Activated CD4-positive, CD25-positive, alpha-beta regulatory T cell treated with anti-CD3 and anti-CD28 coated beads, Interleukin-2, amount 50 U/mL, for 16 hours (primary cell): ENCODE measurements around the gene PSEN2.
"Not testable (repeated sequence)": the region's sequence is repeated elsewhere in the genome, so short reads cannot be mapped to it uniquely, and the experiment has no call there.

Source experiments
- DNase-seq: peaks from one replicate; pipeline ENCODE4 v3.0.0-alpha.2; 2020; ENCODE audit warnings: low read depth, low spot score

Gene PSEN2

DNA sequence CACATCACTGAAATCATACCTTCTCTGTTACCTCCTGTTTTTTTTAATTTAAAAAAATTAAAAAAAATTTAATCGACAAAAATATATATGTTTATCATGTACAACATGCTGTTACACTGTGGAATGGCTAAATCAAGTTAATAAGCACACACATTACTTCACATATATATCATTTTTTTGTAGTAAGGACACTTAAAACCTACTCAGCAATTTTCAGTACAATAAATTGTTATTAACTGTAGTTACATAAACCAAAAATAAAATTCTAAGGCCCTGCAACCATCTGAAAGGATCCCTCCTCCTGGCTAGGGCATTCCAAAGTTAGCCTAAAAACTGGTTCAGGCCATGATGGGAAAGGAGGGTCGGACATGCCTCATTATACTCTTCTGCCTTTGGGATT, 46.1 kb downstream of the PSEN2 start:
- no peak for DNase-seq

DNA sequence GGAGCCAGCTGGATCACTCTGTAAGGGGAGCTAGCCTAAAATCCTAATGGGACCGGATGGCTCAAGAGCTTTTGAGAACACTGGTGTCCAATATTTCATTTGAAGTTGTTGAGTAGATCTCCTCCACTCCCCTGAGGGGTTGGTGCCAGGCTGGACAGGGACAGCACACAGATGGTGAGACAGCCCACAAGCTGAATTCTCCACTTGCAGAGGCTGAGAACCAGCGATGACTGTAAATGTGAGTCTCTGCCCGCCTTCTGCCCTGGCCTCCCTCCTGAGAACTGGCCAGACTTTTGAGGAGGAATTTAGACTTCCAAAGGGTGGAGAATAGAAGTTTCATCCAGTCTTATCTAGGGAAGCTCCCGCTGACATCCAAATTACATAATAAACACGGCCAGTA, 49.2 kb downstream of the PSEN2 start:
- no peak for DNase-seq

DNA sequence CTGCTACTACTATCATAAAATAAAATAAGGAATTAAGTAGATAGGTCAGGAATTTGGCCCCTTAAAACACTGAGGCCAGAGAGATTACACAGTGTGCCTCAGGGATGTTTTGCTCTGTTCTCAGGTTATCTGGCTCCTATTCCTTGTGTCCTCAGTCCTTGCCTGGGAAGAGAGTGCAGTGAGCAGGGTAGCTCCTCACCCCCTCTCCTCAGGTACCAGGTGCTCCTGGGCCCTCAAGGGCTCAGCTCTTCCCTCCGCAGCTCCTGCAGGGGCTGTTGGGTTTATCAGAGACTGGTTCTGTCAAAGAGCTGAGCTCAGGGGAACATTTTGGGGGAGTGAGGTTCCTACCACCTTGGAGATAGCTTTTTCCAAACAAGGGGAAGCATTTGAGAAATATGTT, 49.6 kb downstream of the PSEN2 start:
- no peak for DNase-seq

DNA sequence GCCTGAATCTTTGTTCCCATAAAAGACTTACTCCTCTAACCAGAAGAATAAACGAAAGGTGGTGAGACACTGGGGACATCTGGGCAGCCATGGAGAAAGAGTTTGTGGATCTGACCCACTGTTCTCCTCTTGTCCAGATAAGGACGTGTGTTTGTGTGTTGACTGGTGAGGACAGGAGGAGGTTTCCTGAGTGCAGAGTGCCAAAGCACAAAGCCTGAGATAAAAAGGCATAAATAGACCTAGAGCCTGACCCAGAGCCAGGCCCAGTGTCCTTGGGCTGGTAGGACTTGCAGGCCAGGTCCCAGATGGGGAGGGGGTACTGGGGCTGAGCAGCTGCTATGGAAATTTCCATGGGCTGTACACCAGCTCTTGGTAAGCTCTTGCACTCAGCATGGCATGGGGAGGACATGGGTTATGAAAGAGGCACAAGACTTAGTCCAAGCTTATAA, 50.1 kb downstream of the PSEN2 start:
- DNase-seq: no peak

DNA sequence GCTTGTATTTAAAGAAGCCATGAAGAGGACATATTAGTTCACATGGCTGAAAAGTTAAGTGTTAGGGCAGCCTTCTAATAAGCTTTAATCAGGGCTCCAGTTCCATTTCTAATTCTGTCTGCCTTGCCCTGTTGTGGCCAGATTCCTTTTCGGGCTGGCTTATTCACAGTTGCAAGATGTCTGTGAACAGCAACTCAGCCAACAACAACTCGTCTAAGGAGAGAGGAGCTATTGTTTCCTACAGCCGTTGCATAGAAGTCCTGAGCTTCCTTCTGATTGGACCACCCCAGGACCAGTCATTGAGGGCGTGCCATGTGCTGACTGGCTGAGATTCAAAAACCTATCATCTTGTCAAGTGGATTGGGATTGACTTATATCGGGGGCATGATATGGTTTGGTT, 51.1 kb downstream of the PSEN2 start:
- DNase-seq: no peak

DNA sequence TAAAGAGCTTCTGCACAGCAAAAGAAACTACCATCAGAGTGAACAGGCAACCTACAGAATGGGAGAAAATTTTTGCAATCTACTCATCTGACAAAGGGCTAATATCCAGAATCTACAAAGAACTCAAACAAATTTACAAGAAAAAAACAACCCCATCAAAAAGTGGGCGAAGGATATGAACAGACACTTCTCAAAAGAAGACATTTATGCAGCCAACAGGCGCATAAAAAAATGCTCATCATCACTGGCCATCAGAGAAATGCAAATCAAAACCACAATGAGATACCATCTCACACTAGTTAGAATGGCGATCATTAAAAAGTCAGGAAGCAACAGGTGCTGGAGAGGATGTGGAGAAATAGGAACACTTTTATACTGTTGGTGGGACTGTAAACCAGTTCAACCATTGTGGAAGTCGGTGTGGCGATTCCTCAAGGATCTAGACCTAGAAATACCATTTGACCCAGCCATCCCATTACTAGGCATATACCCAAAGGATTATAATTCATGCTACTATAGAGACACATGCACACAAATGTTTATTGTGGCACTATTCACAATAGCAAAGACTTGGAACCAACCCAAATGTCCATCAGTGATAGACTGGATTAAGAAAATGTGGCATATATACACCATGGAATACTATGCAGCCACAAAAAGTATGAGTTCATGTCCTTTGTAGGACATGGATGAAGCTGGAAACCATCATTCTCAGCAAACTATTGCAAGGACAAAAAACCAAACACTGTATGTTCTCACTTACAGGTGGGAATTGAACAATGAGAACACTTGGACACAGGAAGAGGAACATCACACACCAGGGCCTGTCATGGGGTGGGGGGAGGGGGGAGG, 59.1 kb downstream of the PSEN2 start:
- not testable (repeated sequence) for DNase-seq

DNA sequence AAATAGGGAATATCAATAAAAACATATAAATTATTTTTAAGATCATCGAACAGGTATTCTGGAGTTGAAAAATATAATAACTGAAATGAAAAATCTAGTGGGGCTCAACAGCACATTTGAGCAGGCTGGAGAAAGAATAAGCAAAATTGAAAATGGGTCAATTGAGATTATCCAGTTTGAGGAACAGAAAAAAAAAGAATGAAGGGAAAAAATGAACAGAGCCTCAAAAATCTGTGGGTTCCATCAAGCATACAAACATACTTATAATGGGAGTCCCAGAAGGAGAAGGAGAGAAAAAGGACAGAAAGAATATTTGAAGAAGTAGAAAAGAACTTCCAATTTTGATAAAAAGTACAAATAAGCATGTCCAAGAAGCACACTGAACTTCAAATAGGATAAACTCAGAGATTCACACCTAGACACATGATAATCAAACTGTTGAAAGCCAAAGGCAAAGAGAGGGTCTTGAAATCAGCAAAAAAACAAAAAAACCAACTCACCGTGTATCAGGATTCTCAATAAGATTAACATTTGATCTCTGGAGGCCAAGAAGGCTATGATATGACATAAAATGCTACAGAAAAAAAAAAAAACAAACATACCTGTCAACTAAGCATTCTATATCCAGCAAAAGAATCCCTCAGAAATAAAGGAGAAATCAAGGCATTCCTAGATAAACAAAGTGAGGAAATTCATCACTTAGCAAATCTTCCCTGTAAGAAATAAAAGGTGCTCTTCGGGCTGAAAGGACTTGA, 64.2 kb downstream of the PSEN2 start:
- DNase-seq: no peak

DNA sequence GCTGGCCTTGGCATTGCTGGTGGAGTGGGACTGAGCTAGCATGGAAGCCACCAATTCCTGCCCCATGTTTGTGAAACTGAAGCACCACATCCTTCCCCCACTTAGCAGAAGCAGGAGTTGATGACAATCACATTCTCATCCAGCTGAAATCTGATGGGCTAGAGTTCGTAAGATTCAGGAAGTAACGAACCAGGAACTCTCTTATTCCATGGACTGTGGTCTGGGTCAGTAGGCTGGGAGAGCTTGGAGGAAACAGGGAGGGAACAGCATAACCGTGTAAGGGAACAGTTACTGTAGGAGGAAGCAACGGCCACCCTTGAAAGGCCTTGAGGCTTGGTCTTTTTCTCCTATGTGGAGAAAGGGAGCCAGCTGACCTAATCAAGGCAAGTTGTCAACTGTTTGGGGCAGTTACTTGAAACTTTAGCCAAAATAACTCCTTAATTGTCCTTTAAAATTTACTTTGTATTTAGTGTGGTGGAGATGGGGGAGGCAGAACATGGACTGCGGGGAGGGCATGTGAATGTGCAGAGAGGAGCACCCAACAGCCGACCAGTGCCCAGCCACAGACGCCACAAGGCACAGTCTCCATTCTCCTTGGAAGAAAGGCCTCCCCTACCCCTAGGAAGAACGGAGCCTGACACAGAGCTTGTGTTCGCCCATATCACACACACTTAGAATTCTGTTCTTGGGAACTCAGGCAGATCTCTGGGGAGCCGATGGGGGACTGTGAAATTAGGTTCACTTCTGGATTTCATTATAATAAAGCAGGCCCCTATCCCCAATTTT, 67.7 kb downstream of the PSEN2 start:
- no peak for DNase-seq

DNA sequence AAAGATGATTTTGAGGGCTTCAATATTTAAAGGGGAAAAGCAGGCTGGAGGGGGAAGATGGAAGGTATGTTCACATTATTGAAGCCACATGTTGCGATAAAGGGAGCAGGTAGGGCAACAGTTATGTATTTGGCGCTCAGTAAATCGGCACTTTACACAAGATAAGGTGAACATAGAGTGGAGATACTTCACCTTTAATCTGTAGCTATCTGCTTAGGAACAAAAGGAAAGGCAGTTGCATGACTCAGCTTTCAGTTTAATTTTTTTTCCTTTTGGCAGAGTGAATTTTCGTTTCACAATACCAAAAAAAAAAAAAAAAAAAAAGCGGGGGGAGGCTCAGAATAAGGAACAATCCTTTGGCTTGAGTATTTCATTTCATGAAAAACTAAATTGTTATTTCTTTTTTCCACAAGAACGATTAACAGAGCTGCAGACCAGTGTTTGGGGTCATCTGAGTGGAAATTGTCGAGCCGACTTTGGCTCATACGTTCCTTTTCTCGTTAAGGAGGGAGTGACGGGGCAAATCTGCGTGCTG, 68.6 kb downstream of the PSEN2 start:
- no peak for DNase-seq

DNA sequence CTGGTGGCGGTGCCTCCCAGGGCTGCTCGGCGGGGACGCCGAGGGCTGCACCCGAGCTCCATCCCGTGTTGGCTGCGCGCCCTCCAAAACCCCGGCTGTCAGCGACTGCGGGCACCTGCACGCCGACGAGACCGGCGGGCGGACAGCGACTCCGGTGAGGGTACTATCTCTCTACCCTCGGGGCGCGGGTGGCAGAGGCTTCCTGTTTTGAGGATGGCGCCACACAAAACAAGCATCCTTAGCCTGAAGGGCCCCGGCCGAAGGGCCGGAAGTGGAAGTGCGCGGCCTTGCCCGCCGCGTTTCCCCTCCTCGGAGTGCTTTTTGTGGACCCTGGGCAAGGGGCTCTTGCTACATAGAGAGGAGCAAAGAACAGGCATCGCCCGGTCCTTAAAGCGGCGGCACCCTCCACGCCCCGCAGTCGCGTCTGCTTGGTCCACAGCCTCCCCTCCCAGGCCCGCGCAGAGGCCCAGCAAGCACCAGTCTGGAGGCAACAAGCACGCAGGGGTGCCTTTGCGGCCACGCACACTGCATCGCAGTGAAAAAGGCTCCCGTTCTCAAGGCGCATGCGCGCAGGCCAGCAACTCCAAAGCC, 69.1 kb downstream of the PSEN2 start:
- peak; percentile 37 for DNase-seq

DNA sequence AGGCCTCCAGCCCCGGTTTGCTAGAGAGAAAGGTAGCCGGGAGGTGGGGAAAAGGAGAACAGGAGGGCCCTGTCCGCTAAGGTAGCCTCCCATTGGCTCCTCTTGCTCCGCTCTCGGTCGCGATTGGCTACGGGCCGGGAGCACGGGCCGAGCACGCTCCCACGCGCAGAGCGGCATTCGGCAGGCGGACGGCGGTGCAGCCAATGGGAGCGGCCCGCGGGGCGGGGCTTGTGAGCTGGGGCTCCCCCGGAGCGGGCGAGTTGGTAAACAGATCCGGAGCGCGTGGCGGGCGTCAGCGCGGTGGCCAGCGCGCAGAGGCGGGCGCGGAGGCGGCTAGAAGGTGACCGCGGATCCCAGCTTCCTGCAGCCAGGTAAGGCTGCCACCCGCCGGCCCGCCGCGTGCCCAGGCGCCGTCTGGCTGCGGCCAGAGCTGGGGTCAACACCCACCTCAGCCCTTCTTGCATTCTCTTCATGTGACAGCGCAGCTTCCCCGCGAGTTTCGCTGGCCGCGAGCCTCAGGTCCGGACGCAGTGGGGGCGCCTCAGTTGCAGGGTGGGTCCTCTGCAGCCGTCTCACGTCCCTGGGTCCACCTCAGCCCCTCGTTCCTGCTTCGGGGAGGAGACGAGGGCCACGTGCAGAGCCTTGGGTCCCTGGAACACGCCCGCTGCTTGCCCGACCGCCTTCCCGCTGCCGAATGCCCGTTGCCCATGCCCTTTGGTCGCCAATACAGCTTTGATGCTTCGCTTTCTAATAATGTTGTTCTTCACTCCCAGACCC, 69.8 kb downstream of the PSEN2 start, which contains the start of gene COQ8A:
TSS of gene COQ8A (plus strand) at position 266 of the 777 bp plus-strand sequence. CDS start 21,092 bp downstream, outside the sequence.
- peak; percentile 98 for DNase-seq

DNA sequence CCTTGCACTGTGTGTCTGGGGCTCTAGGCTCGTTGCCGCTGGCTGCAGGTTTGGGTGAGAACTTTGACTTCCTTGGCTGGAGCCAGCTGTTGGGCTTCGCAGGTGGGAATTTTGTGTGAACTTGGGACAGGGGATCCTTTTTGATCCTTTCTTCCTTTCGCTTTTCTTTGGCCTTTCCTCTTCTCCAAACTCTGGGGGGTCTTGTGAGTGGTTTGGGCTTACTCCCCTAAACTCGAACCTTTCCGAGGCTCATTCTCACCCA, 70.3 kb downstream of the PSEN2 start:
- DNase-seq: no peak

DNA sequence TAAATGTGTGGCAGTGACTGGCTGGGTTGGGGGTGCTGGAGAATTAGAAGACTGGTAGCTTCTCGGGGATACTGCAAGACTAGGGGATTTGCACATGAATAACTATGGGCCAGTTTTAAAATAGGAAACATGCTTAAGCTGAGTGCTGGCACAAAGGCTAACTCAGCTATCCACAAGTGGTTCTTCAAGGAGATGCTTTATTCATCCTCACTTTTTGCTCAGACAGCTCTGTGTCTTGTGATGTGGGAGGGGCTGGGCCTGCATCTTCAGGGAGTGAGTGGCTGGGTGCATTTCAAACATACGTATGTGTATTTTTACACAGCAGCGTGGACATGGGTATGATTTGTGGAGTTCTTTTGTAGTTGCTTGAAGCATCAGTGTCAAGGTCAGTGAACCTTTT, 72.0 kb downstream of the PSEN2 start:
- no peak for DNase-seq

DNA sequence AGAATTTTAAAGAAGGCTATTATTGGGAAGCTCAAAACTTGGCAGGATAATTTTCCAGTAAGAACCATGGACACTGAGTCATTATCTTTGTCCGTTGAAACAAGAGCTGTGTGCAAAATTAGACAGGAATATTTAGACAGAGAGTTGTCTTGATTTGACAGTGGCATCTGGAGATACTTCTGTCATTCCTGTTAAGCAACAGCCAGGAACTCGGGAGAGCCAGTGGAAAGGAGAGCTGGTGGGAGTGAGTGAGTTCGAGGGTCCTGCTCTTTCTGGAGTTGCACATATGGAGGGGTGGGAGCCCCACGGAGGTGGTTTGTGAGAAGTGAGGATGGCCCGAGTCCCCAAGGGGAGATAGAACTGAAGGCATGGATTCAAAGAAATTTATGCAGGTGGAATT, 72.7 kb downstream of the PSEN2 start:
- no peak for DNase-seq

DNA sequence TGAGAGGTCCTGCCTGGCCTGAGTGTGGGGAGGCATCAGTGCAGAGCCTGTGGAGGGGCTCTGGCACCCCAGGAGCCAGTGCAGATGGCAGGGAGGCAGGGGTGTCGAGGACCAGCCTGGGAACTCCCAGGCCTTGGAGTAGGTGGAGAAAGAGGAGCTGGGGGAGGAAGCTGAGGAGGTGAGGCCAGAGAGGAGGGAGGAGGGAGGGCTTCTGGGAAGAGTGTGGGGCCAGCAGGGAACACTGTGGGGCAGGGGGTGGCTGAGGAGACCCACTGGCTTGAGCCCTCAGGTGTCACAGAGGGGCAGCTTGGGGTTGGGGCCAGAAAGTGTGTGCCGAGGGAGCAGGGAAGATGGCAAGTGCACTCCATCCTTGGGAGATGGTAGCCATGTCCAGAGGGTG, 73.5 kb downstream of the PSEN2 start:
- DNase-seq: no peak

DNA sequence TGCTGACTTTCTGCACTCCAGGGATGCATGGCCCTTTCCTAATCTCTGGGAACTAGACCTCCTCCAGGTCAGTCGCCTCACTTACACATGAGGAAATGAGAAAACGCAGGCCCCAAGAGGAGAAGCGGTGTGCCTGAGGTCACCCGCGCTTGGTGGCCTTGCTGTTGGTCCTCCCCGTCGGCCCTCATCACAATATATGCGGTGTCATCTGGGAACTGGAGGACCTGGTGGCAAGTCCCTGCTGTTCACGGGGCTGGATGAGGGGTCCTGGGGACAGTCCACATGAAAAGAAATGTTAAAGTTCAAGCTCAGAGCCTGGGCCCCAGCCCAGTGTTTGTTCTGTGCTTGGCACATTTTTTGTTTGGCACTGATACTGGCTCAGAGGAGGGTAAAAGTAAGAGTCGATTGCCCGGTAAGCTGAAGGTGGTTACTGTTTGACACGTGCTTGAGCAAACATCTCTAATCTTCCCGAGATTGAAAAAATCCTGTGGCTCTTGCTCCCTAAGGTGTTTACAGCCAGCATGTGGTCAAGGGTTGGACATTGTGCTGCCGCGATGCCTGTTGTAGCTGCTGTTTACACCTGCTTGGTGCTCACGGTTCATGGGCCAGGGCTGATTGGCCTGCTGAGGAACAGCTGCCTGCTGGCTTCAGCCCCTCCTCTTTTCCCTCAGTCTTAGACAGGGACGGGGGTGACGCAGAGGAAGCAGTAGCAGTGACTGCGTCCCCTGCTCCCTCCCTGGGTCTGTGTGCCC, 74.9 kb downstream of the PSEN2 start:
- DNase-seq: no peak
